ENCODE data around the gene MAP3K10.
A peak's percentile ranks its signal among the peaks of the same experiment; 100 is the strongest.
"Not testable (repeated sequence)": the region's sequence is repeated elsewhere in the genome, so short reads cannot be mapped to it uniquely, and the experiment has no call there.

The MAP3K10 gene

DNA sequence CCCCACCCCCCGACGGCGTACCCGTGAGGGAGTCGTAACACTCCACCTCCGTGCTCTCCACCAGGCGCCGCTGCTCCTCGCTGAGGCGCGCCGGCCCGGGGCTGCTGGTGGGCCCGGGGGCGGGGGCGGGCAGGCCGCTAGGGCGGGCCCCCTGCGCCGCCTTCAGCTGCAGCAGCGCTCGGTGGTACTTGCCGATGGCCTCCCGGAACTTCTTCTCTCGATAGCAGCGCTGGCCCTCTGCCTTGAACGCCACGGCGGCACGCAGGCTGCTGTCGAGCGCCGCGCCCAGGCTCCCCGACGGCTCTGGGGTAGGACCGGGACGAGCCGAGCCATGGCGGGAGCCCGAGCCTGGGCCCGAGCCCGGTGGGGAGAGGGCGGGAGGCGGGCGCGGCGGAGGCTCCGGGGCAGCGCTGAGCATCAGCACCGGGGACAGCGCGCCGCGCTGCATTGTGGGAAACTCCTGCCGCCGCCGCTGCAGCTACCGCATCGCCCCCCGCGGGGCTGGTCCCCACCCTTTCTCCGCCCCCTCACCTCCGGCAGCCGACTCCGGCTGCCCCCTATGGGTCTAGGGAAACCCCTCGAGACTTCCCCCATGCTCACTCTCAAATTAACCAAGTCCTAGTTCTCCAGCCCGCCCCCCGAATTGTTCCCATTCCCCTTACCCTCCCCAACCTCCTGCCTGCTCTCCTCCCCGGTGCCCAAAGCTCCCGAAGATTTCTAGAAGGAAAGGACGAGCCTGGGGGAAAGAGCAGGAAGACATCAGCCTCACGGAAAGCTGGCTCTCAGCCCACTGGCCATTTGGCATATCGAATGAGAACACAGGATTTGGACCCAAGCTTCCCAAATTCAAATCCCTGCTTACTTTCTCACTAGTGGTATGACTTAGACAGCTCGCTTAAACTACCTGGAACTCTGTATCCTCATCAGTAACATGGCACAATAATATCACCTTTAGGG is 27.0 kb downstream of the MAP3K10 start, which contains the start of gene TTC9B:
Gene TTC9B (minus strand): TSS at position 451 of the 957 bp plus-strand sequence. CDS start 3 bp downstream, at position 448.
- DNase-seq = no peak

GRCh38 chr19:40219029-40219428 is 27.8 kb downstream of the MAP3K10 start:
- DNase-seq = not testable (repeated sequence)

DNA sequence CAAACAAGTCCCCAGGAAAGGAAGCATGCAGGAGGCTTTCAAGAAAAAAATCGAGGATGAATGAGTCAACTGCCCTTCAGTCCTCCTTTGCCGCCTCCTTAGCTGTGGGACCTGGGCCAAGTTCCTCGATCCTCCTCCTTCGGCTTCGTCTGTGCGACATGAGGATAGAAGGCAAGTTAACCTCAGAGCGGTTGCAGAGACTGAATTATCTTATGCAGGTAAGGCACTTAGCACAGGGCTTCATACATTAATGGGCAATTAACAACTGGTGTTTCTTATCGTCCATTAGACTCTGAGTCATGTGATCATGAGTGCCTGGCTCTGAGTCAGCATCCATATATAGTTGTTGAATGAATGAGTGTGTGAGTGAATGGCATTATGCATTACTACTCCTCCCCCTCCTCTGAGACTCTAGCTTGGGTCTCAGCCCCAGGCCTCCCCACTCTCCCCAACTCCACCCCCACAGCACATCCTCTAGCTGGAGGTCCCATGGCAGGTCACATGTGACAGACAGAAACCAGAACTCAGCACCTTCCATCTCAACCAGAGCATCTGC is 28.6 kb downstream of the MAP3K10 start:
- DNase-seq = no peak

GRCh38 chr19:40220674-40221073 is 29.4 kb downstream of the MAP3K10 start:
- DNase-seq = no peak

DNA sequence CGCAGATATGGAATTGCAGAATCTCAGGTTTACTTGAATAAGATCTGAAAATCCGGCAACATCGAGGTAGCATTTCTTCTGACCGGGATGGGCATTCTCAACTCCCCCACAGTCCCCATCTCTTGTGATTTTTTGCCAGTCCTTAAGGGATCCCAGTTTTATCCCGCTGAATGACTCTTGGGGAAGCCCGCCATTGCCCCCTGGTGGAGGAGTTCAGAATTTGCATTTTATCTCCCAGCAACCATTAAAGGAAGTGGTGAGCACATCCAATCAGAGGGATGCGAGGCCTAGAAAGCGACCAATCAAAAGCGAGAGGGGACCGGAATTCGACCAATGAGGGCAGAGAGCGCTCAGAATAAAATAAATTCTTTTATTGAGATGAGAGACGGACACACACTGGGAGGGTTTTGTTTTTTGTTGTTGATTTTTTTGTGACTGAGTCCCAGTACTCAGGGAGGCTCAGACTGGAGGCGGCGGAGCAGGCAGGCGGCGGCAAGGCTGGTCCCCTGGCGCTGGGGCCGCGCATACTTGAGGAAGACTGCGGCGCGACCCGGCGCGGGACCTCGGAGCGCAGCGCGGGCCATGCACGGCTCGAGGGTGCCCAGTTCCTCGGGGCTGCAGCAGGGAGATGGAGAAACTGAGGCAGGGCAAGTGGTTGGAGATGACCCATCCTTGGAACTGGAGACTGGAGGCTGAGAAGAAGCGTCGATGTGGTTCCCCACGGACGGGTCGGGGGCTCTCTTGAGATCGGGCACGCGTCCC is 30.8 kb downstream of the MAP3K10 start:
- DNase-seq = peak; percentile 81

- no peak for DNase-seq
Measured at GRCh38 chr19:40223135-40223822, 32.1 kb downstream of the MAP3K10 start.

DNA sequence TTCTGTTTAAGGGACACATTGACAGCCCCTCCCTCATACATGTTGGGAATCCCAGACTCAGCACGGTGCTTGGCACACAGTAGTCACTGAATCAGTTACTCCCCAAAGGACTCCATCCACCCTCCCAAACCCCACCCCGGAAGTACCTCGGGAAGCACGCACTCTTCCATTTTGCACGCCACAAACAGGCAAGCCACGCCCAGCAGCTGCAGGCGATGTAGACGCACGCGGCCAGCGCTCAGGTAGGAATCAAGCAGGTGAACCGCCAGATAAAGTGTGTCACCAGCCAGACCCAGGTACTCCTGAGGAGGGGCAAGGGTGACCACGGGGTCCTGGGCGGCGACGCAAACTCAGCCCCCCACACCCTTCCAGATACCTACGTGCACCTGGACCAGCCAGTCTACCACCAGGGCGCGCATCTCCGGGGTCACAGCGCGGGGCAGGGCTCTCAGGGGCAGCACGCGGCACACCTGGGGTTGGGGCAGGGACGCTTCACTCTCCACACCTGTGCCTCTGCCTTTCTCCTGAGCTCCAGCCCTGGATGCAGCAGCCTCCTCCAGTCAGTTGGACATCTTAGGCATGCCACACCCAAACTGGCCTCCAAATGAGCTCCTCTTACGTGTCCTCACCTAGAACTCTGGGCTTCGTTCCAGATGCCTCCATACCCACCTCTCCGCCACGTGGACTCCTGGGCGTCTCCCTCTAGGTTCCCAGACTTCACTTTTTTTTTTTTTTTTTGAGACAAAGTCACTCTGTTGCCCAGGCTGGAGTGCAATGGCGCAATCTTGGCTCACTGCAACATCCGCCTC is 33.3 kb downstream of the MAP3K10 start:
- DNase-seq = no peak

DNA sequence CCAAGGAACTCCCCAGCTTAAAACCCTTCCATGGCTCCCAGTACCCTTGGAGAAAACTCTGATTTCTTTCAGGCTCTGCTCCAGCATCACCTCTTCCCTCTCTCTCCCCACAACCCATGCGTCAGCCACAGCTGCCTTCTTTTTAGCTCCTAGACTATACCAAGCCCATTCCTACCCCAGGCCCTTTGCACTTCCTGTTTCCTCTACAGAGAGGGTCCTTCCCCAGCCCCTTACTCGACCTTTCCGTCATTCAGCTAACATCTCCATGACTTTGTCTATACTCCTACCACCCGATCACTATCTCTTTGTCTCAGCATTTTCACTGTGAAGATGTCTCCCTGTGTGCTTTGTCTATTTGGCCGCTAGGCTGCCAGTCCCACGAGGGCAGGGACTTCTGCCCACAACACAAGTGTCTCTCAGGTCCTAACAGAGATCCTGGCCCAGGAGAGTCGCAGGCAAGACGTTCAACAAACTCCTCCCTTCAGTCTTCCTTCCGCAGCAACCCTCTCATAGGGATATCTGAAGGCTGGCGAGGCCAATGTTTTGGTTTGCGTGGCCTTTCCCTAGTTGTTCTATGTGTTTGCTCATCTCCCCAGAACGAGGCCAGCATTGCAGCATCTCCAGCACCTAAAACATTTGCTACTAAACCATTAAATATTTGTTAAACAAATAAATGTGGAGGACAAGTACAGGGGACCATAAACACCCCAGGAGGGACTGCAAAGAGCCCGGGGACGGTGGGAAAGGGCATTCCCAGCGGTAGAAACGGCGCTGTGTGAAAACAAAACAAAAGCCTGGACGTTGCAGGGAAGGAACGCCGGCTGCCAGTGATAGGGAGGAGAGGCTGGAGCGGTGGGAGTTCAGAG is 34.4 kb downstream of the MAP3K10 start:
- DNase-seq = no peak

GRCh38 chr19:40228346-40228745 is 37.1 kb downstream of the MAP3K10 start:
- no peak for DNase-seq

DNA sequence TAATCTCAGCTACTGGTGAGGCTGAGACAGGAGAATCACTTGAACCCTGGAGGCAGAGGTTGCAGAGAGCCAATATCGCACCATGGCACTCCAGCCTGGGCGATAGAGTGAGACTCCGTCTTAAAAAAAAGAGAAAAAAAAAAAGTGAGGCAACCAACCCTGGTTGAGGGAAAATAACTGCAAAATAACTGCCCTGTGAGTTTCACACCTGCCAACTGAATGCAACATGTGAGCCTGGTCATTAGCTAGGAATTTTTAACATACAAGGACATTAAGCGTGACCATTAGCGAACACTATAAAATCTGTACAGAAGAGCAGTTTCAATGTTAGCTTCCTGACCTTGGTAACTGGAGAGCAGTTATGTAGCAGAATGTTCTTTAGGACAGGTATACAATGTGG is 37.6 kb downstream of the MAP3K10 start:
- DNase-seq = no peak

DNA sequence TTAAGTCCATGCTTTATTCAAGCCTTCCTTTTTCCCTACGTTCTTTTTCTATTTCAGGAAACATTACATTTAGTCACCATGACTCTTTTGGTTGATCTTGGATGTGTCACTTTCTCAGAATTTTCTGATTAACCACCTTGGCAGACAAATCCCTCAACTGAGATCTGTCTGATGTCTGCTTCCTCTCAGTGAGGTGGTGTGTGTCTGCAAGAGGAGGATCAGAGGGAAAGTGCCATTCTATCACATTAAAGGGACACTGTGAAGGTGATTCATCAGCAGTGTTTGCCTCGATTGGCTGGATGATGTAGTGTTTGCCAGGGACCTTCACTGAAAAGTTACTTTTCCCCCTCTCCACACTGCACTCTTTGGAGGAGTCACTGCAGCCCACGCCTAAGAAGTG is 38.3 kb downstream of the MAP3K10 start:
- peak; percentile 53 for DNase-seq

DNA sequence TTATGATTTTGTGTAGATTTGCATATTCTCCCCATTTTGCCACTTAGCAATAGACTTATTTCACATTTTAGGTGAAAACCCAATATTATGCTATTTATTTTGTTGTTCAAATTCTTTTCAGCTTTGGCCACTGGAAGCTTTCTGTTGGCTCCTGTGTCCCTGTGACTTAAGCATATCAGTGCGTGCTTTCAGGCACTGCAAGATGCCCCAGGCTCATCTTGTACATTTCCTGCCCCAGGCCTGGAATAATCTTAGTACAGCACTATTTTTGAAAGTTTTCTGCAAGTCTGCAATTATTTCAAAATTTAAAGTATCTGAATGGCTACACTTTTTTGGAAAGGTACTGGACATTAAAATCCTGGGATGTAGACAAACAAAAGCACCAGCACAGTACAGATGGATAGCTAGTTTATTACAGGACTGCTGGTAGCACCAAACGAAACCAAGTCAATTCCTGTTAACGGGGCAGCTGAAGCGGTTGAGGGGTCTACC is 38.7 kb downstream of the MAP3K10 start:
- no peak for DNase-seq

DNA sequence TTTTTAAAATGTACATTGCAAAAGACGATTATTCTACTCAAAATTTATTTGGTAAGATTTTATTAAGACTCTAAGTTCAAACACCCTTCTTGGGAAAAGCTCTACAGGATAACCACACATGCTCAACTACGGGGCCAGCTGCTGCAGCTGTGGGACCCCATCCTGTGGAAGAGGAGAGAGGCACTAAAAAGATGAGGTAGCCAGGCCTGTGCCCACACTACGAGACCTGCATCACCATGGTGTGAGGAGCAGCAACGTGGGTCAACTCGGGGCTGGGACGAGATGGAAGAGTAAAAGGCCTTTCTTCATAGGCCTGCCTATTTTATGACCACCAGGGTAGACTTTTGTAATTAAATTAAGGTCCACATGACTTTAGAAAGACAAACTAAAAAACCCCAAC is 39.8 kb downstream of the MAP3K10 start:
- no peak for DNase-seq

DNA sequence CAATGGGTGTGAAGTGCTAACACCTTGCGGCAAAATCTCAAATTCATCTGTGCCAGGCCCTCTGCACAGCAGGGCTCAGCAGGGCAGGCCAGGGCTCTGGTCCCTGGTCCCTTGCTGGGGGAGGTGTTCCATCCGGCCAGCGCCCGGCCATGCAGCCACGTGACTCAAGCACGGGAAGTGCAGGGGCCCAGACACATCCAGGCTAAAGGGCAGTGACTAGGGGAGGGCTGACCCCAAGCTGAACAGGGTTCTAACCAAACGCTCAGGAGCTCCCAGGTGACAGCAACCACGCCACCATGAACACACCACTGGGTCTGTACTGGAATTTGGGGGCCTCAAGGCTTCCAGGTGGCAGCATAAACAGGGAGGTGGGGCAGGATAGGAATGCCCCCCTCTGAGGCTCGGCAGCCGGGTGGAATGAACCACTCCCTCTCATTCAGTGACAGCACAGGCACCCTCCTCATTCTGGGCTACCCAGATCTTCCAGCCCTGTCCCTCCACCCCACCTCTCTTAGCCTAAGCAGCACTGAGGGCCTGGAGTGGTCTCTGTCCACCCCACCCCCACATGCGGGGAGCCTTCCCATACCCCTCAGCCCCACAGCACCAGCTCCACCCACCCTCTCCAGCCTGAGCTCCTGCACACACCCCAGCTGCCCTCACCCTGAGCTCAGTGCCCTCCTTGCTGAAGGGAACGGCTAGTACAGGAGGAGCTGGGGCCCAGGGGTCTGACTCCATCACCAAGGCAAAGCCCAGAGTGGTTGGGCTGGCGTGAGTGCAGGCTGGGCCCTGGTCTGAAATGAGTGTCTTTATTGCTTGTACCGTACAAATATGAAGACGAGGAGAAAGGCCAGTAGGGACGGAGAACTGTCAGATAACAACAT is 40.6 kb downstream of the MAP3K10 start:
- DNase-seq = no peak

DNA sequence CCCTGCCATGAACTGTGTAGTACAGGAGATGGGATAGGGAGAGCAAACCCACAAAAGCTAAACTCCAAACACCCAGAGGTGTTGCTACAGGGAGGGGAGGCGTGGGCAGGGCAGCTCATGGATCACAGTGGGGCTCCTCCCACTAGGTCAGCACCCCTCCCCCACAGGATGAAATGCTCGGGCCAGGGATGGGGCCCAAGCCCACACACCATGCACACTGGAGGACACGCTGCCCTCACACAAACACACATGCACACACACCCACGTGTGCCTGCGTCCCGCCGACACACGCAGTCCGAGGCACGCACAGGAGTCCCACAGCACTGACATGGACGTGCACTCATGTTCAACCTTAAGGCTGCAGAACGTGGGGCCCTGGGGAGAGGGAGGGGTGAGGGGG is 41.3 kb downstream of the MAP3K10 start:
- DNase-seq = no peak

DNA sequence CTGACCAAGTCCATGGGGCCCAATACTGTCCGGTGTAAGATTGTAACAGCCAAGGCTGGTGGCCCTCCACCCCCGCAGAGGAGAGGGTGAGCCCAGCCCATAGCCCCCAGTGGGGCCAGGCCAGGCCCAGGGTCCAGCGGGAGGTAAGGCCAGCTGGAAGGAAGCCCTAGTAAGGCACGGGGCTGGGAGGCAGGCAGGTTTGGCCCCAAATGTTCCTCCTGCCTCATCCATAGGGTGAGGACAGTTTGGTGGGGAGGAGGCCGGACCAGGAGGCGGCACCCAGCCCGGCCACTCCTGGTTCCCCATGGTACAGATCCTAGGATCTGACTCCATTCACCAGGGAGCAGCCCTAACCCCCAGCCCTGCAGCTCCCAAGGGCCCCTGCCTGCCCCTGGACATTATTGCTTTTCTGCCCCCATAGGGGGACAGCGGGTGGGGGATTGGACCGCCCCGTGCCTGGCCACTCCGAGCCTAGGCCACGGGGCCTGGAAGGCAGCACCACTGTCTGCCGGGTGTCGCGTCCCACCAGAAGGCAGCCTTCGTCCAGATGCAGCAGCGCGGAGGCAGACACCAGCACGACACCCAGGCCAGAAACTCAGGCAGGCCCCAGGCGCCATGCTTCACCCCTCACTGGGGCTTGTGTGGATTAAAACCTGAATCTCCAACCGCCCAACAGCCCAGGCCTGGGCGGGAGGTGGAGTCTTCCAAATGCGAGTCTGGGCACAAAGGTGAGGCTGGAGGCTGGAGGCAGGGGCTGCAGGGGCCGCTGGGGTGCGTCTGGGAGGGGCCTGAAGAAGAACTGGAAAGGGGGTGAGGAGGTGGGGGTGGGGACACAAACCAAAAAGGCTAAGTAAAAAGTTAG is 42.0 kb downstream of the MAP3K10 start:
- no peak for DNase-seq

- no peak for DNase-seq
Measured at GRCh38 chr19:40233811-40234389, 42.7 kb downstream of the MAP3K10 start.

All from CD4-positive, alpha-beta T cell treated with Interleukin-4 for 4 hours (primary cell).